Activated CD8-positive, alpha-beta memory T cell treated with anti-CD3 and anti-CD28 coated beads, Interleukin-2, amount 50 U/mL, for 1 hour (primary cell): ENCODE data around the gene HSPA8.

Experiments
- DNase-seq: peaks from one replicate; pipeline ENCODE4 v3.0.0-alpha.2; 2020; ENCODE audit errors: extremely low read depth

Gene HSPA8

DNA sequence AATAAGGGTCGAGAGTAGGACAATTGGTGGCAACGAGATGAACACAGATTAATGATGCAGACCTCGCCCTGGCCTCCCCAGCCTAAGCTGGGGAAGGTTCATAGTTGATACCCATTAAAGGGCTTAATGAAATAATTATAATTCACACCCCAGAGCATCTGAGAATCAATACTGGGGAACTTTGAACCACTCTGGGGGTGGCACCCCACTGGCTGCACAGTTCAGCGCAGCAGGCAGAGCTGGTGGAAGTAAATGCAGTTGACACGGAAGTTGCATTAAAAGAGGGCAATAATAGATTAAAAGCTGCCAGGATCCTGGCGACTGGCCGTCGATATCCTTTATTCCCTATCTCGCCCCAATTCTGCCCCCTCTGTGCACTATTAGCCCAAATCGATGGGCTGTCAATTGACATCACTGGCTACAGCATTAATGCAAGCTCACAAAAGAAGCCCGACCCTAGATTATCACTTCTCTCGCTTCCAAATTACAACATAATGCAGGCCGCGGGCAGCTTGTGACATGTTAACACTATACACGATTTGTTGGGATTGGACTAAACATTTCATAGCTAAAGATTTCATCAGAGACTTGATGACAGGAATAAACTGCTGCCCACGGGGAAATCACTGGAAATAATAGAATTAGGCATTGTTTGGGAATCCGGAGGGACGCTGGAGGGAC lies 14.5 kb downstream of the HSPA8 start:
- DNase-seq, result no peak

GRCh38 chr11:123046473-123047259 lies 15.3 kb downstream of the HSPA8 start:
- no peak for DNase-seq

DNA sequence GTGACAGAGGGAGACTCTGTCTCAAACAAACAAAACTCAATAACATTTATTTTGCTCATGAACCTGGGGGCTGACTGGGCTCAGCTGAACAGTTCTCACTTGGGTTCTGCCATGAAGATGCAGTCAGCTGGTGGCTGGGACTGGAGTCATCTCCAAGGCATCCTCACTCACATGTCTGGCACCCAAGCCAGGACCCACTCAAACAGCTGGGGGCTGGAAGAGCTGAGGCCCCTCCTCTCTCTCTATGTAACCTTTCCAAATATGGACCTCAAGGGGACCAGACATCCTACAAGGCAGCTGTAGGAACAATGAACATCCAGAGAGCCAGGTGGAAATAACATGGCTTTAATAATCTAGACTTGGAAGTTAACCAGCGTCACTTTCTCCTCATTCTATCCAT lies 16.8 kb downstream of the HSPA8 start:
- no peak for DNase-seq

DNA sequence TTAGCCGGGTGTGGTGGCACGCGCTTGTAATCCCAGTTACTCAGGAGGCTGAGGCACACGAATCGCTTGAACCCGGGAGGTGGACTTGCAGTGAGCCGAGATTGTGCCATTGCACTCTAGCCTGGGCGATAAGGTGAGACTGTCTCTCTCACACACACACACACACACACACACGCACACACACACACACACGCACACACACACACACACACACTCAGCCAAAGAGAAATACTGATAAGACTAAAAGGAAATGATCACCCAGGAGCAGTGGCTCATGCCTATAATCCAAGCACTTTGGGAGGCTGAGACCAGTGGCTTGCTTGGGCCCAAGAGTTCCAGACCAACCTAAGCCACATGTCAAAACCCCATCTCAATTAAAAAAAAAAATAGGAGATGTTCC lies 20.8 kb downstream of the HSPA8 start:
- DNase-seq, result no peak

DNA sequence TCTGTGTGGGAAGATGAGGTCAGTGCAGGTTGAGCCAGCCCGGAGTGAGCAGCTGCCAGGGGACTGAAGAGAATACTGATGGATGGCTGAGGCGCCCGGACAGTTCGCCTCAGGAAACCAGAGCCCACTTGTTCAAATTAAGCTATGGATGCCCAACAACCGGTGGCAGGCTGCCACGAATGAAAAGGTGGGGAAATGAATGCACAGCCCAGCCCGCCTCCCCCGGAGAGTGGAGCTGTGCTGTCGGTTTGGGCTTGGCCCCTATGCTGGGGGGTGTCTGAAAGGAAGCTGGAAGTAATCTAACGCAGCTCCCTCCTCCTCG lies 21.9 kb downstream of the HSPA8 start:
- DNase-seq, result no peak

DNA sequence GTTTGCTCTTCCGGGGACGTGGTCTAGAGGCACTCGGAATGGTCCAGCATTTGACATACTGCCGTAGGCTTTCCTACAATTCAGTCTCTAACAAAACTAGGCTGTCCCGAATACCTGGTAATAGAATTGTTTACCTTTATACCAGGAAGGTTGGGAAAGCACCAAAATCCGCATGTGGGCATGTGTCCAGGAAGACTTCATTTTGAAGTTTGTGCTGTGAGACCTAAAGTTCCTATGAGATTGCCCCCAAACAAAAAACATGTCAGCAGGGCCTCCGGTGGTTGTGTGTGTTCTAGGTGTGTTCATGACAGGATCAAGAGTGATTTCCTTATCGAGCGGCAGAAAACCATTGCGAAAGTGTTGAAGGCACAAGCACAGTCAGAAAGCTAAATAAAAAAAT lies 26.1 kb downstream of the HSPA8 start:
- no peak for DNase-seq

DNA sequence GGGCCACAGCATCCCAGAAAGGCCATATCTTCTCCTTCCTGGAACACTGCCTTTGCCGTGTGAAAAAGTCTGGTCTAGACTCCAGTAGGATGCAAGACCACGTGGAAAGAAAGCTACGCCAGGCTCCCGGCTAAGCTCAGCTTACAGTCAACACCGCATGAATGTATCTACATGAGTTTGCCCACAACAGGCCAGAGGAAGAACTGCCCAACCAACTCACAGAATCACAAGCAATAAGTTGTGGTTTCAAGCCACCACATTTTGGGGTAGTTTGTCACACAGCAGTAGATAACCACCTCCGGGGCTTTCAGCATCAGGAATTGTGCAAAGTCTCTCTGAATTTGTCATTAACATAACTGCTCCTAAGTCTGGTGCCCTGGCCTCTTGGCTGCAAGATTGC lies 27.3 kb downstream of the HSPA8 start:
- no peak for DNase-seq

DNA sequence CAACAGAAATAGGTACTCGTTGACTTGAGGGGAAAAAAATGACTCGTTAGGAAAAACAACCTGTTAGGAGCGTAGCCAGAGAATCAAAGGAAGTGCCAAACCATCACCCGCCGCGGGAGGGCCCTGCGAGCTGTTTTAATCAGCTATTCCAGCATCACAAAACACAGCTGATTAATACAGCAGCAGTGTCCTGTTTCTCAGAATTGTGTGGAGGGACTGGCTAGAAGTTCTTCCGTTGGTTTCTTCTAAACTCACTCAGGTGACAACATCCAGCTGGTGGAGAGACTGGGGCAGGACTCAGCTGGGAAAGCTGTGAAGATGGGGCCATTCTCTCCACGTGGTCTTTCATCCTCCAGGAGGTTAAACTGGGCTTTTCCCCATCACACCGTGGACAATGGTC lies 28.0 kb downstream of the HSPA8 start:
- DNase-seq, result no peak

- no peak for DNase-seq
These were observed 31.4 kb downstream of the HSPA8 start for GRCh38 chr11:123030517-123030916.

GRCh38 chr11:123020968-123021367 lies 41.0 kb downstream of the HSPA8 start:
- DNase-seq, result no peak

DNA sequence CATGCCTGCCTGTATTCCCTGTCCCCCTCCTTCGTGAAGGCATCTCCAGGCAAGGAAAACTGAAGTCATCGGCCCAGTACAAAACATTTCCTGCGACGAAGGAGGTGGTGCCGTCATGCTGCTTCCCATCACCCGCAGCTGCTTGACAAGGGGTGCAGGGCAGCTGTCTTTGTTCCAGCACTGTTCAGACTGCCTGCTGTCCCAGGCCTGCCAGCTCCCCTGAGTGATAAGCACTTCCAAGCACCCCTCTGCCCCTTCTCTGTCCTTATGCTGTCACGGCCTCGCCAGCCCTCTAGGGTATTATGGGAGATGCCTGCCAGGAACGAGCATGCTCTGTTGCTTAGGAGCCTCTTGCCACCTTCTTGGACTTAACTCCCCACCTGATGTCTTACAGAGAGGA lies 43.2 kb downstream of the HSPA8 start:
- no peak for DNase-seq

- no peak for DNase-seq
These were observed 50.4 kb downstream of the HSPA8 start for GRCh38 chr11:123011510-123011909.
